NCI-H1436 (cell line): Measurements from ENCODE around the gene MANEAL.

Source experiments
- DNase-seq: peaks from one replicate; lab custom pipeline; 2025; lab: John Stamatoyannopoulos, UW

Gene MANEAL

GRCh38 chr1:37828410-37829074 lies 34.9 kb downstream of the MANEAL start:
- no peak for DNase-seq

GRCh38 chr1:37831109-37831508 lies 37.5 kb downstream of the MANEAL start:
- no peak for DNase-seq

GRCh38 chr1:37831809-37832208 lies 38.2 kb downstream of the MANEAL start:
- DNase-seq: no peak

GRCh38 chr1:37836788-37837187 lies 43.1 kb downstream of the MANEAL start:
- DNase-seq: no peak

GRCh38 chr1:37839676-37840075 lies 46.0 kb downstream of the MANEAL start:
- no peak for DNase-seq

- DNase-seq: no peak
Measured at GRCh38 chr1:37840711-37841110, 47.1 kb downstream of the MANEAL start.

GRCh38 chr1:37841652-37842051 lies 48.0 kb downstream of the MANEAL start:
- DNase-seq: no peak

GRCh38 chr1:37844536-37844935 lies 50.9 kb downstream of the MANEAL start:
- DNase-seq: no peak

GRCh38 chr1:37845049-37845646 lies 51.5 kb downstream of the MANEAL start:
- no peak for DNase-seq

- no peak for DNase-seq
Measured at GRCh38 chr1:37845786-37846185, 52.1 kb downstream of the MANEAL start.

GRCh38 chr1:37846647-37847339 lies 53.1 kb downstream of the MANEAL start:
- DNase-seq: no peak

GRCh38 chr1:37849480-37849879 lies 55.8 kb downstream of the MANEAL start:
- no peak for DNase-seq

- no peak for DNase-seq
Measured at GRCh38 chr1:37850352-37850955, 56.8 kb downstream of the MANEAL start.
